Omental fat pad (tissue), 4 donors: ENCODE measurements around the gene TINAG. TPM values are rescaled to one million over a fixed set of nuclear protein-coding genes. Genes with fewer than 3 reads are reported as not detected.
"Not testable (repeated sequence)": the region's sequence is repeated elsewhere in the genome, so short reads cannot be mapped to it uniquely, and the experiment has no call there.

Experiments used
- ATAC-seq: fragments of 150-250 bp; one replicate; pipeline ENCODE4 v1.9.1; 2016; ENCODE audit warnings: mild to moderate bottlenecking, moderate library complexity; ENCODE audit not compliant: low FRiP score
- DNase-seq: peaks from one replicate; pipeline ENCODE4 v3.0.0-alpha.2; 2019; ENCODE audit warnings: low spot score
- total RNA-seq, 4 donors: library from RNA; depleted of rRNA; stranded (reverse); fragments of >200 nt; gene quantifications; one replicate each; pipeline ENCODE4 v1.1.0, GENCODE V29; 2016
- TF ChIP-seq, protein P1 (sequence below), 3 donors: fragments of 450-650 bp; IDR thresholded peaks; one replicate each; pipeline ENCODE4 v1.5.1; 2016 to 2017; ENCODE audit warnings: antibody characterized with exemption in 3 of 3, mild to moderate bottlenecking in 3 of 3, moderate library complexity in 2 of 3

Gene TINAG
- total RNA-seq, 4 donors from 2014 or later = not detected

DNA sequence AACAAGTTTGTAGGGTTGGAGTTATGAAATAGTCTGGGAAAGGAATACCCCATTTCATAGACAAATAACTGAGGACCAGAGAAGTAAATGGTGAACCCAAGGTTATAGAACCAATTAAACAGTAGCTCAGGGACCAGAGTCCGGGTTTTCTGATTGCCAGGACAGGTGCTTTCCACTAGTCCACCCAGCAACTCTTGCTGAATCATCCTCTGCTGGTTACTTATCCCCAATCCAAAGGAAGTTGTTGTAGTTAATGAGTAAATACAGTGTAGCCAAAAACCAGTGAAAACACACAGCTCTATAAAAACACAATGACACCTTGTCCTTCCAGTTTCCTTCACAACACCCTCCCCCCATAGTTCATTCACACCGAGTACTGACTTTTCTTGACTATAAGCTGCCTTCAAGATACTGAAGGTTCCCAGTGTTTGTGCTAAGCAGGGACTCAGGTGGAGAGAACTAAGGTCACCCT is 766 bp upstream of the TINAG start:
- DNase-seq = no peak
- ATAC-seq = no peak
- TF ChIP-seq, protein P1, sequence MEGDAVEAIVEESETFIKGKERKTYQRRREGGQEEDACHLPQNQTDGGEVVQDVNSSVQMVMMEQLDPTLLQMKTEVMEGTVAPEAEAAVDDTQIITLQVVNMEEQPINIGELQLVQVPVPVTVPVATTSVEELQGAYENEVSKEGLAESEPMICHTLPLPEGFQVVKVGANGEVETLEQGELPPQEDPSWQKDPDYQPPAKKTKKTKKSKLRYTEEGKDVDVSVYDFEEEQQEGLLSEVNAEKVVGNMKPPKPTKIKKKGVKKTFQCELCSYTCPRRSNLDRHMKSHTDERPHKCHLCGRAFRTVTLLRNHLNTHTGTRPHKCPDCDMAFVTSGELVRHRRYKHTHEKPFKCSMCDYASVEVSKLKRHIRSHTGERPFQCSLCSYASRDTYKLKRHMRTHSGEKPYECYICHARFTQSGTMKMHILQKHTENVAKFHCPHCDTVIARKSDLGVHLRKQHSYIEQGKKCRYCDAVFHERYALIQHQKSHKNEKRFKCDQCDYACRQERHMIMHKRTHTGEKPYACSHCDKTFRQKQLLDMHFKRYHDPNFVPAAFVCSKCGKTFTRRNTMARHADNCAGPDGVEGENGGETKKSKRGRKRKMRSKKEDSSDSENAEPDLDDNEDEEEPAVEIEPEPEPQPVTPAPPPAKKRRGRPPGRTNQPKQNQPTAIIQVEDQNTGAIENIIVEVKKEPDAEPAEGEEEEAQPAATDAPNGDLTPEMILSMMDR (IDR thresholded peaks at IDR 0.05) = no peak

DNA sequence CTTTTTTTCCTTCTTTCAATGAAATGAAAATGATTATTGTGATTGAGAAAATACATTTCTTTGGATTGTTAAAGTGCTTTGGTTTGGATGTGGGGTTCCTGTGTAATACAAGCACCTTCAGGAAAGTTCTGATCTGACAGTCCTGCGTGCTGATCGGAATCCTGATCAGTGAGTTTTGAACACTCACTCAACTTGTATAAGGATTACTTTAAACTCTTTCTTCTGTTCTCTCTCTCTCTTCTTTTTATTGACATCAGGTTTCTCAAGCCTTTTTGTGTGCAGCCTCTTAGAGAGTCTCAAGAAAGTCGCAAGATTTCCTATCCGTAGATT is 710 bp downstream of the TINAG start:
- DNase-seq (no peak), ATAC-seq (no peak)
- TF ChIP-seq, protein P1 (IDR thresholded peaks at IDR 0.05) = no peak

DNA sequence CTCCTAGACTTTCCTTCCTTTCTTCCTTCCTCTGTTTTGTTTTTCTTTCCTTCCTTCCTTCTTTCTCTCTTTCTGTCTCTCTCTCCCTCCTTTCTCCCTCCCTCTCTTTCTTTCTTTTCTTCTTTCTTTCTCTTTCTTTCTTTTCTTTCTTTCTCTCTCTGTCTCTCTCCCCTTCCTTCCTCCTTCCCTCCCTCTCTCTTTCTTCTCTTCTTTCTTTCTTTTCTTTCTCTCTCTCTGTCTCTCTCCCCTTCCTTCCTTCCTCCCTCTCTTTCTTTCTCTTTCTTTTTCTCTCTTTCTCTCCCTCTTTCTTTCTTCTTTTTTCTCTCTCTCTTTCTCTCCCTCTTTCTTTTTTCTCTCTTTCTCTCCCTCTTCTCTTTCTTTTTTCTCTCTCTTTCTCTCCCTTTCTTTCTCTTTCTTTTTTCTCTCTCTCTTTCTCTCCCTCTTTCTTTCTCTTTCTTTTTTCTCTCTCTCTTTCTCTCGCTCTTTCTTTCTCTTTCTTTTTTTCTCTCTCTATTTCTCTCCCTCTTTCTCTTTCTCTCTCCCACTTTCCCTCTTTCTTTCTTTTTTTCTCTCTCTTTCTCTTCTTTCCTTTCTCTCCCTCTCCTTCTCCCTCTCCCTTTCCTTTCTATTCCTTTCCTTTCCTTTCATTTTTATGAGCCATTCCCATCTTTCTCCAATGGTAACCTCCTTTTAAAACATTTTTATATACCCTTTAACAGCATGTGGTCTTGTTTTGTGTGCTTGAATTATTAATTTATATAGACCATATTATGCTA is 2.3 kb downstream of the TINAG start:
- TF ChIP-seq, protein P1 (IDR thresholded peaks at IDR 0.05) = no peak
- ATAC-seq = no peak
- no peak for DNase-seq

GRCh38 chr6:54315656-54316055 is 7.4 kb downstream of the TINAG start:
- no peak for ATAC-seq
- TF ChIP-seq, protein P1 (IDR thresholded peaks at IDR 0.05) = no peak

GRCh38 chr6:54320871-54321270 is 12.6 kb downstream of the TINAG start:
- TF ChIP-seq, protein P1 (IDR thresholded peaks at IDR 0.05) = no peak
- no peak for ATAC-seq
- DNase-seq = no peak

More at GRCh38 chr6:54315656-54316055, 7.4 kb downstream of the TINAG start:
- no peak for DNase-seq

- no peak for DNase-seq
- TF ChIP-seq, protein P1 (IDR thresholded peaks at IDR 0.05) = no peak
- no peak for ATAC-seq
Observed at GRCh38 chr6:54327631-54328030, 19.4 kb downstream of the TINAG start.

- not testable (repeated sequence) for ATAC-seq, DNase-seq
Observed at GRCh38 chr6:54331571-54331970, 23.3 kb downstream of the TINAG start.
